Gastrocnemius medialis (tissue), 4 donors: ENCODE measurements around the gene TAF13. TPM values are rescaled to one million over a fixed set of nuclear protein-coding genes. Genes with fewer than 3 reads are reported as not detected.

Source experiments
- ATAC-seq, 2 donors: fragments of 150-250 bp; one replicate each; pipeline ENCODE4 v1.9.1; 2016
- DNase-seq, 2 donors: peaks; one replicate each; pipeline ENCODE4 v3.0.0-alpha.2; 2019
- H3K27ac ChIP-seq, 4 donors: fragments of 200-600 bp; sonication (generic); 1 replicate in 1 of 4; 2 replicates in 3 of 4; pipeline ENCODE4 v1.5.1; 2016 to 2018; ENCODE audit warnings: mild to moderate bottlenecking in 2 of 4, moderate library complexity in 1 of 4
- H3K27me3 ChIP-seq, 3 donors: fragments of 200-600 bp; sonication (generic) in 2 of 3; 1 replicate in 1 of 3; 2 replicates in 2 of 3; pipeline versions ENCODE4 v1.5.1 to v1.6.0; 2016 to 2019; ENCODE audit warnings: mild to moderate bottlenecking in 1 of 3, moderate library complexity in 1 of 3
- H3K36me3 ChIP-seq, 2 donors: fragments of 200-600 bp; sonication (generic) in 1 of 2; one replicate each; pipeline ENCODE4 v1.5.1; 2017 to 2018
- H3K4me1 ChIP-seq, 2 donors: fragments of 200-600 bp; sonication (generic) in 1 of 2; one replicate each; pipeline ENCODE4 v1.5.1; 2016 to 2017; ENCODE audit warnings: mild to moderate bottlenecking in 2 of 2
- H3K4me3 ChIP-seq, 4 donors: fragments of 200-600 bp; sonication (generic) in 3 of 4; 1 replicate in 1 of 4; 2 replicates in 3 of 4; pipeline ENCODE4 v1.5.1; 2016 to 2019; ENCODE audit warnings: mild to moderate bottlenecking in 2 of 4
- H3K9me3 ChIP-seq, 3 donors: fragments of 200-600 bp; sonication (generic) in 2 of 3; 1 replicate in 1 of 3; 2 replicates in 2 of 3; pipeline ENCODE4 v1.5.1; 2016 to 2019
- POLR2A ChIP-seq, 2 donors: fragments of 450-650 bp; IDR thresholded peaks; one replicate each; pipeline ENCODE4 v1.6.1; 2017; ENCODE audit warnings: antibody characterized with exemption in 2 of 2, mild to moderate bottlenecking in 2 of 2, moderate library complexity in 2 of 2
- in situ Hi-C, 4 donors: fragments of 200-750 bp; cut with MboI; loops; one replicate each; pipeline versions ENCODE4 v1.15.0 to v1.8.0; 2017; ENCODE audit warnings: low sequenced_read_pairs in 4 of 4
- intact Hi-C: fragments of 100-400 bp; cut with DNase I; formaldehyde crosslinking; loops from one replicate; pipeline ENCODE4 v1.15.1; 2023; ENCODE audit warnings: low total_unique reads
- total RNA-seq, 4 donors: library from RNA; depleted of rRNA; stranded (reverse); fragments of >200 nt; gene quantifications; one replicate each; pipeline versions ENCODE4 v1.1.0 to v1.2.3, GENCODE V29; 2016
- TF ChIP-seq, protein P1 (sequence below), 5 experiments: fragments of 450-650 bp in 3 of 5; fragments of 200-600 bp in 2 of 5; sonication (generic) in 2 of 5; IDR thresholded peaks in 4 of 5; conservative IDR thresholded peaks in 1 of 5; 1 replicate in 4 of 5; 2 replicates in 1 of 5; pipeline ENCODE4 v1.5.1; 2016 to 2019; ENCODE audit warnings: antibody characterized with exemption in 5 of 5, mild to moderate bottlenecking in 3 of 5, moderate library complexity in 3 of 5

TAF13 gene
- total RNA-seq, 4 donors from 2014 or later = 28.8 to 83.3 (median 65.5) TPM

DNA sequence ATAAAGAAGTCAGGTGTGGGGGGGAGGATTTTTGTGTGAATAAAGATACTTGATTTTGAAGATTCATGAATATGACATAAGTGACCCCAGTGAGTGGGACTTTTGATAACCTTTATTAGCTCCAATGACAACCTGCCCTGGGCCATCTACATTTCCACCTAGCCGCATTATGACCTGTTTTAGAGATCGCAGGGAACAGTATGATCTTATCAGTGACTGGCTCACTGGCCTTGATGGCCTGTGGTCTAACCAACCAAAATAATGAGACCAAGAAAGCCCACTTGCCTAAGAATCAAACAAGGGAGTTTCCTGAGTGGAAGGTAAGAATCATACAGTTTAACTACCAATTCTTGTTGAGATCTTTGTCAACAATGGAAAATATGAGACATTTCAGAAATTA lies 39.9 kb upstream of the TAF13 start:
- ATAC-seq (no peak), DNase-seq (no peak)
- Histone ChIP-seq H3K4me3 (no peak overlapping the region), H3K36me3 (no peaks in the 10 kb centered on the region), H3K27me3 (peaks cover 25 to 35% (median 34%) of the 10 kb centered on the region in 3 donors), H3K9me3 (no peaks in the 10 kb centered on the region), H3K27ac (no peak overlapping the region), H3K4me1 (peaks cover 12 to 20% of the 10 kb centered on the region in 2 donors)
- in situ Hi-C loops (loop anchor here in 1 of 4 donors (10.0 kb wide), 2 partner anchors 79 to 151 kb away; partner anchors contain the start of gene CLCC1), intact Hi-C loops (no loop called here)
- no peak for TF ChIP-seq POLR2A (IDR thresholded peaks at IDR 0.05)
- TF ChIP-seq, protein P1, sequence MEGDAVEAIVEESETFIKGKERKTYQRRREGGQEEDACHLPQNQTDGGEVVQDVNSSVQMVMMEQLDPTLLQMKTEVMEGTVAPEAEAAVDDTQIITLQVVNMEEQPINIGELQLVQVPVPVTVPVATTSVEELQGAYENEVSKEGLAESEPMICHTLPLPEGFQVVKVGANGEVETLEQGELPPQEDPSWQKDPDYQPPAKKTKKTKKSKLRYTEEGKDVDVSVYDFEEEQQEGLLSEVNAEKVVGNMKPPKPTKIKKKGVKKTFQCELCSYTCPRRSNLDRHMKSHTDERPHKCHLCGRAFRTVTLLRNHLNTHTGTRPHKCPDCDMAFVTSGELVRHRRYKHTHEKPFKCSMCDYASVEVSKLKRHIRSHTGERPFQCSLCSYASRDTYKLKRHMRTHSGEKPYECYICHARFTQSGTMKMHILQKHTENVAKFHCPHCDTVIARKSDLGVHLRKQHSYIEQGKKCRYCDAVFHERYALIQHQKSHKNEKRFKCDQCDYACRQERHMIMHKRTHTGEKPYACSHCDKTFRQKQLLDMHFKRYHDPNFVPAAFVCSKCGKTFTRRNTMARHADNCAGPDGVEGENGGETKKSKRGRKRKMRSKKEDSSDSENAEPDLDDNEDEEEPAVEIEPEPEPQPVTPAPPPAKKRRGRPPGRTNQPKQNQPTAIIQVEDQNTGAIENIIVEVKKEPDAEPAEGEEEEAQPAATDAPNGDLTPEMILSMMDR (IDR thresholded peaks at IDR 0.05 in 4 of 5, conservative IDR thresholded peaks at IDR 0.05 in 1 of 5) = no peak

DNA sequence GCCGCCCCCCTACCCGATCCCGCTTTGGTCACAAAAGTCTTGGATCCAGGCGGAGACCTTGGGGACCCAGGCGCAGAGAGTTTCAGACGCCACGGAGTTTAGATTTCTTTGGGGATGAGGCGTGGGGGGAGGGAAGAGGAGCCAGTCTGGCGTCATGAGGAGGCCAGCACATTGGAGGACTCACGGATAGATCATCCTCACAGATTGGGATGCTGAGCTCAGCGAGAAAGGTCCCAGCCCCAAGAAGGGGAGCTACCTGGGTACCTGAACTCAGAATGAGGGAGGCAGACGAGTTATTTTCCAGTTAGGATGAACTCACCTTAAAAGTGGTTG lies 38.5 kb upstream of the TAF13 start:
- Histone ChIP-seq H3K27ac (no peak overlapping the region), H3K27me3 (peaks cover 25 to 35% (median 34%) of the 10 kb centered on the region in 3 donors), H3K36me3 (no peaks in the 10 kb centered on the region), H3K4me3 (peak overlapping the region in 2 of 4 donors; percentile 36 to 53), H3K4me1 (peaks cover 12 to 20% of the 10 kb centered on the region in 2 donors), H3K9me3 (no peaks in the 10 kb centered on the region)
- intact Hi-C loops = loop anchor here (5.0 kb wide), 3 partner anchors 72 to 152 kb away; partner anchors contain the start of genes CLCC1 and WDR47
- in situ Hi-C loops = loop anchor here in 1 of 4 donors (10.0 kb wide), 2 partner anchors 80 to 150 kb away; partner anchors contain the start of gene CLCC1
- no peak for ATAC-seq
- DNase-seq = no peak
- TF ChIP-seq, protein P1 (IDR thresholded peaks at IDR 0.05 in 4 of 5, conservative IDR thresholded peaks at IDR 0.05 in 1 of 5) = no peak
- no peak for TF ChIP-seq POLR2A (IDR thresholded peaks at IDR 0.05)

DNA sequence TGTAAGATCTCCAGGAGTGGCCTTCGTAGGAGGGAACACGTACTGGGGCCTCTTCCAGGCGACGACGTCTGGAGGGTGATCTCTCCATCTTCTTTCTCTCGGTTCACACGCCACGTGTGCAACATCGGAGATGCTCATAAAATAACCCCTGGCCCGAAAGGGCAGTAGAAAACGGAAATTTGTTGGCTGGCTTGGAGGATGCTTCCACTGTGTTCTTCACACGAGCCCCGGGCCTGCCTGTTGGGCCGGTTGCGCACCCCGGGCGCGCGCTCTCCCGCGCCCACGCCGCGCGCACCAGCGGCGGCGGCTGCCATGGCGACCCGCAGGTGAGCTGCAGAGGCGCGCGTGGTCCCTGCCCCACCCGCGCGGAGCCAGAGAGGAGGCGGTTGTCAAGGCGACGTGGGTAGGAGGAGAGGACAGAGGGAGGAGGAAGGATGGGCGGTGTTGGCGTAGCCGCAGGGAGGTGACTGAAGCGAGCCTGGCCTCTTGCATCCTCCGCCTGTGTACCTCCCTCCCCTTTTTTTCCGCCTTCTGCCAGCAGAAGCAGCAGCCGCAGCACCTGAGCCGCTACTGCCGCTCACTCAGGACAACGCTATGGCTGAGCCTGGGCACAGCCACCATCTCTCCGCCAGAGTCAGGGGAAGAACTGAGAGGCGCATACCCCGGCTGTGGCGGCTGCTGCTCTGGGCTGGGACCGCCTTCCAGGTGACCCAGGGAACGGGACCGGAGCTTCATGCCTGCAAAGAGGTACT lies 38.0 kb upstream of the TAF13 start, which contains the start of gene ELAPOR1:
Gene ELAPOR1, plus strand, starts transcription at position 526 of the 752 bp plus-strand sequence. Its CDS starts 69 bp downstream, at position 595.
- Histone ChIP-seq H3K9me3 (no peaks in the 10 kb centered on the region), H3K4me3 (peak within 1 kb of the TSS; percentile 36 to 53 (median 42)), H3K36me3 (no peaks in the 10 kb centered on the region), H3K27me3 (peaks cover 25 to 35% (median 34%) of the 10 kb centered on the region in 3 donors), H3K27ac (no peak within 1 kb of the TSS), H3K4me1 (peaks cover 12 to 20% of the 10 kb centered on the region in 2 donors)
- intact Hi-C loops = loop anchor here (5.0 kb wide), 3 partner anchors 71 to 151 kb away; partner anchors contain the start of genes CLCC1 and WDR47
- no peak for ATAC-seq
- no peak for DNase-seq
- TF ChIP-seq, protein P1 (IDR thresholded peaks at IDR 0.05 in 4 of 5, conservative IDR thresholded peaks at IDR 0.05 in 1 of 5) = no peak
- in situ Hi-C loops = loop anchor here in 1 of 4 donors (10.0 kb wide), 2 partner anchors 81 to 149 kb away; partner anchors contain the start of gene CLCC1

DNA sequence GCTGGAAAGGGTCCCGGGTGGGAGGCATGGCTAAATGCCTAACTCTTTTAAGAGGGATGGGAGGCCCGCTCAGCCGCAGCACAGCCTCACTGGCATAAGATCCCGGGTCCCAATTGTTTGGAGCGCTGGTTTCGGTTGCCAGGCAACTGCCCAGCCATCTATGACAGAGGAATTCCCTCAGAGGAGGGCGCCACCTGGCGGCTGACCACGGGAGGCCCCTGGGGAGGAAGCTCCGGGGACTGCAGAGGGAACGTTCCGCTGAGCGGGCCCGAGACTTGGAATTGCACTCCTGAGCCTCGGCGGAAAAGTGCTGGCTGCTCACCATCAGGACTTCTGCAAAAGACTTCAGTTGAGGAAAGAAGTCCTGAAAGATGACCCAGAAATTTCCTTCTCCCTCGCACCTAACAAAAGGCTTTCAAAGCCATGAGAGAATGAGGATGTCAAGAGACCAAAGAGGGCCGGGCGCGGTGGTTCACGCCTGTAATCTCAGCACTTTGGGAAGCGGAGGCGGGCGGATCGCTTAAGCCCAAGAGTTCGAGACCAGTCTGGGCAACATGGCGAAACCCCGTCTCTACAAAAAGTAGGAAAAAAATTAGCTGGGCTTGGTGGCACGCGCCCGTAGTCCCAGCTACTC lies 37.0 kb upstream of the TAF13 start:
- intact Hi-C loops = loop anchor here (5.0 kb wide), 3 partner anchors 70 to 150 kb away; partner anchors contain the start of genes CLCC1 and WDR47

More for the DNA sequence above, 37.0 kb upstream of the TAF13 start:
- H3K4me1 ChIP-seq = peaks cover 12 to 20% of the 10 kb centered on the region in 2 donors
- H3K27me3 ChIP-seq = peaks cover 22 to 35% (median 34%) of the 10 kb centered on the region in 3 donors
- DNase-seq = peak; percentile 72 to 85
- TF ChIP-seq POLR2A (IDR thresholded peaks at IDR 0.05) = no peak
- TF ChIP-seq, protein P1 (IDR thresholded peaks at IDR 0.05 in 4 of 5, conservative IDR thresholded peaks at IDR 0.05 in 1 of 5) = peak; percentile 80 to 97 (median 94)
- peak overlapping the region; percentile 36 to 53 (median 42) for H3K4me3 ChIP-seq
- no peaks in the 10 kb centered on the region for H3K36me3 ChIP-seq
- H3K27ac ChIP-seq = no peak overlapping the region
- peak; percentile 90 to 95 for ATAC-seq
- in situ Hi-C loops = loop anchor here in 1 of 4 donors (10.0 kb wide), 2 partner anchors 82 to 148 kb away; partner anchors contain the start of gene CLCC1
- no peaks in the 10 kb centered on the region for H3K9me3 ChIP-seq
